GM19023 (cell line): ENCODE results near the gene KIFC3.

Experiments
- ATAC-seq: cut with Tn5 transposase; IDR thresholded peaks from one replicate; pipeline ENCODE4 v1.9.1; 2021; ENCODE audit warnings: mild to moderate bottlenecking, moderate library complexity; ENCODE audit not compliant: unreplicated experiment

The KIFC3 gene

DNA sequence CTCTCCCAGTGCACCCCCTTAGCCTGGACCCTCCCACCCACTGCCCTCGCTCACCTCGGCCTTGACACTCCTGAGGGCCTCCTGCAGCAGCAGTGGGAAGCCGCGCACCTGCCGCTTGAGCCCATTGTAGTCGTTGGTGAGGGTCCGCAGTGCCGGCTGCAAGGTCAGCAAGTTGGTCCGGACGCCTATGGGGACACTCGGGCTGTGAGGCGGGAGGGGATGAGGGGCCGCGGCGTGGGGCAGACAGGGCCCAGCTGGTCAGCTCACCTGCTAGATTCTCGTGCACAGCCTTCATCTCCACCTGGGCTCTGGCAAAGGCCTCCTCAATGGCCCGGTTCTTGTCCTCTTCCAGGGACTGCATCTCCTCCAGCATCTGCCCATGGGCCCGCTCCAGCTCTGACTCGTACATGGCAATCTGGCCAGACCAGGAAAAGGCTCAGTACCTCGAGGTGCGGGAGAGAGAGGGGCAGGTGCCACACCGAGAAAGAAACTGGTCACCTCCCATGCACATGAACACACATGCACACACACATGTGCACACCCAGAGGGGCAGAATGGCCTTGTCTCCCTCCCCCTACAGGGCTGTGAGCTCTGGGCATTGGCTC lies 32.6 kb downstream of the KIFC3 start:
- ATAC-seq: no peak

GRCh38 chr16:57766714-57767348 lies 35.5 kb downstream of the KIFC3 start:
- no peak for ATAC-seq

GRCh38 chr16:57765160-57765728 lies 37.0 kb downstream of the KIFC3 start:
- no peak for ATAC-seq

- ATAC-seq: no peak
Measured at GRCh38 chr16:57764341-57765159, 37.7 kb downstream of the KIFC3 start.

GRCh38 chr16:57764006-57764340 lies 38.3 kb downstream of the KIFC3 start:
- no peak for ATAC-seq

- ATAC-seq: no peak
Measured at GRCh38 chr16:57763285-57764005, 38.8 kb downstream of the KIFC3 start.

DNA sequence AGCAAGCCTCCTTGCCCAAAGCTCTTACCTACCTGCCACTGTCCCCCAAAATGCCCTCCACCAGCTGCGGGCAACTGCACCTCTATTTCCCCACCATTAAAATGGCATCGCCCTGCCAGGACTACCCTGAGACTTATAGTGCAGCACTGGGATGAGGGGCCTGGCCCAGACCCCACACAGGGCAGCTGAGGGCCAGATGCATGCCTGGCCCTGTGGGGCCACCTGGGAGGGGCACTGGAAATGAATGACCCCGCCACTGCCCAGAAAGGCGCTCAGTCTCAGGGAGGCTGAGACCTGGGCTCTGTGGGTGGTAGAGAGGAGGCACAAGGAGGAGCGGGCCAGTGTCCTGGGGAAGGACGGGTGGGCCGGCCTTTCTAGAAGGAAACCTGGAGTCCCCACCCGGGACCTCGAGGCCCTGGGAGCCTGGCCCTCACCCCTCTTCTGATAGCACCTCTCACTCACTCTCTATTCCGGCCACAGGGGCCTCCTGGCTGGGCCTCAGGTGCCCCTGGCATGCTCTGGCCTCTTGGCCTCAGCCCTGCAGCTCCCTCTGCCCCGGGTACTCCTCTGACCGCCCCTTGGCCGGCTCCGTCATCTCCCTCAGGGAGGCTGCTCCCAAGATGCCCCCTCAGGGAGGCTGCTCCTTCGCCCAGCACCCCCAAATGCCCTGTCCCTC lies 39.8 kb downstream of the KIFC3 start:
- no peak for ATAC-seq

GRCh38 chr16:57761957-57762356 lies 40.3 kb downstream of the KIFC3 start:
- ATAC-seq: no peak

DNA sequence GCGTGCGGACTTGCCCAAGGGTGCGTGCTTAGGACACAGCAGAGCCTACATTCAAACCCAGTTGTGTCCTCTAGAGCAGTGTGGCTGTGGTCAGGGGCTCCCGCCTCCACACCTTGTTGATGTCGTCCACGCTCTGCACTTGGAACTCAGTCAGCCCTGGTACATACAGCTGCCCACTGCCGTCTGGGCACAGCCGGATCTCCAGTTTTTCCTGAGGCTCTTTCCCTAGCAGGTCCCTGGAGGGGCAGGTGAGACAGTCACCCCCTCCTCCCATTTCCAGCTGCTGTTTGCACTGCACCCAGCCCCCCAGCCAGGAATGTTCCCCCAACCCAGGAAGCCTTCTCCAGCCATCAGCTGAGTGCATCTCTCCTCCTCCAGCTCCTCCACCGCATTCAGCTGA lies 41.0 kb downstream of the KIFC3 start:
- ATAC-seq: no peak

- no peak for ATAC-seq
Measured at GRCh38 chr16:57760357-57761160, 41.7 kb downstream of the KIFC3 start.

DNA sequence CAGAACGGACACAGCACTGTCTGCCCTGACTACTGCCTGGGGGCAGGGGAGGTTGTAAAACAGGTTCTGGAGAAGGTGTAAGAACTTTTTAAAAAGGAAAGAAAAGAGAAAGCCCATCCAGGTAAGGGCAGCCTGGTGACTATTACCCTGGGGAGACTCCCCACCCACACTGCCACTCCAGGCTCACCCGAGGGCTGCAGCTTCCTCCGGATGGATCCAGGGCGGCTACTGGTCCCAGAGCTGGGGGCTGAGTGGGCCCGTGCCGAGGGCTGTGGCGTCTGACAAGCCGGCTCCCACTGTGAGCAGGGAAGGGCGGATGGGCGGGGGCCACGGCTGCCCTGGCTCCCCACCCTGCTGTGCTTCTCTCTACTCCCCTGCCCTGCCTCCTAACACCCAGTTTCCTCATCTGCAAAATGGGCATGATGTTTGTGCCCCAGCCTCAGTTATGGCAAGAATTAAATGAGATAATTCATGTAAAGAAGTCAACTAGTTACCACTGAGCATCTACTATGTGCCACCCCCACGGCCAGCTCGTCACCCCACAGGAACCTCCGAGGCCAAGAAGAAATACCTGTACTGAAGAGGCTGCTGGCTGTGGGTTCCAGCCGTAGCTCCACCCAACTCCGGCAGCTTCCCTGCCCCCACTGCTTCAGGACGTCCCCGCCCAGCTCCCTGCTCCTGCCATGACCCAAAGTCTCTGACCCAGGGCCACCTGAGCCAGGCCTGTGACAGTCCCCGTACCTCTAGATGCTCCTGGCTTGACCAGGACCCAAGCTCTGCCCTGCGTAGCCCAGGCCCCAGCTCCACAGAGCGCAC lies 42.5 kb downstream of the KIFC3 start:
- no peak for ATAC-seq

- ATAC-seq: no peak
Measured at GRCh38 chr16:57759131-57759530, 43.2 kb downstream of the KIFC3 start.

GRCh38 chr16:57758331-57759117 lies 43.8 kb downstream of the KIFC3 start:
- no peak for ATAC-seq

DNA sequence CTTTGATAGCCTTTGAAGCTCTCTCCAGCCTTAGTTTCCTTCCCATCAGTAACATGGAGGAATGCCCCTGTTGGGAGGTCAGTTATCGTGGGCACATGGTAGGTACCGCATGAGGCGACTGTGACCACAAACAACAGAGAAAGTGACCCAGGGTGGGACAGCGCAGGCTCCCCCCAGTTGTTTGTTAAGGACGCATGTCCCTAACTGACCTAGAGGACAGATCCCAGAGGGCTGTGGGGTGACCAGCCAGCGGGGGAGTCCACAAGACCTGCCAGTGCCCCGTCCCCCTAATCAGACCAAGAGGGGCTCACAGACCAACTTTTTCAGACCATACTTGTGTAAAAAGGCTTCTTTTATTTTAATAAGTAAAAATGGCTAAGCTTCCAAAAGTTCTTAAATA lies 44.4 kb downstream of the KIFC3 start:
- no peak for ATAC-seq

- ATAC-seq: peak; percentile 88
Measured at GRCh38 chr16:57757326-57757786, 44.9 kb downstream of the KIFC3 start.

- no peak for ATAC-seq
Measured at GRCh38 chr16:57756424-57757325, 45.6 kb downstream of the KIFC3 start.
